Heart left ventricle (tissue), 13 donors: ENCODE results near the gene TLE2.

Source experiments
- CTCF ChIP-seq, 12 donors: fragments of 200-600 bp; sonication (generic) in 4 of 12; IDR thresholded peaks; one replicate each; pipeline versions ENCODE4 v1.5.0 to v1.8.0; 2018 to 2022; ENCODE audit warnings: antibody characterized with exemption in 12 of 12, mild to moderate bottlenecking in 5 of 12
- POLR2A ChIP-seq, 2 donors: fragments of 450-650 bp; IDR thresholded peaks; one replicate each; pipeline ENCODE4 v1.6.1; 2017; ENCODE audit warnings: antibody characterized with exemption in 2 of 2, mild to moderate bottlenecking in 2 of 2, moderate library complexity in 2 of 2
- donor health status: ischemic (EF 13 %, LVEDD 7.1; RV severe dilation, severe dysfunction).
- donor health status: DM: no; HTN: yes; CAD: no.
- donor health status: DM: no; HTN: no; CAD: no.
- donor health status: ischemic (EF 25% LVEDD 6.9; RV normal size, moderate dysfunction).
- donor health status: ischemic (EF 25% LVEDD 5.7; RV mildly dilated, moderate dysfunction).
- donor health status: ischemic (EF 35%, LVEDD 5.7; RV mildly dilated, moderate dysfunction).
- donor health status: nonischemic (EF 11% LVEDD 7.7; RV severe dilation, severe dysfunction).
- donor health status: DM: yes; HTN: yes; CAD: no.
- donor health status: PGD.
- donor health status: ischemic (EF 29% LVEDD 5.4; RV normal size, mild dysfunction).
- donor health status: nonischemic (EF 23%, LVEDD 6.1; RV moderate dilation, normal function).

- TF ChIP-seq CTCF (IDR thresholded peaks at IDR 0.05) (no peak), POLR2A (IDR thresholded peaks at IDR 0.05) (no peak)
These were observed 2.5 kb upstream of the TLE2 start for GRCh38 chr19:3031607-3031867.
